ENCODE measurements around the gene ZHX3.

GRCh38 chr20:41214202-41214601, 103.3 kb downstream of the ZHX3 start:
- TF ChIP-seq CTCF (IDR thresholded peaks at IDR 0.05; ENCODE audit: low read depth, low read length, poor library complexity, severe bottlenecking), result no peak
- no peak for TF ChIP-seq EZH2phosphoT487 (IDR thresholded peaks at IDR 0.05; ENCODE audit: borderline replicate concordance, low read length)

All from DOHH2 (cell line).